Fibroblast of lung (primary cell): ENCODE data around the gene FBXO47. TPM values are rescaled to one million over a fixed set of nuclear protein-coding genes. Genes with fewer than 3 reads are reported as not detected.

Experiments used
- DNase-seq, 2 donors: peaks; one replicate each; pipeline versions ENCODE4 v3.0.0 to v3.0.0-alpha.2; 2010; ENCODE audit warnings: low read depth in 2 of 2
- H2AFZ ChIP-seq: 2 replicates; pipeline ENCODE4 v1.5.1; 2012; ENCODE audit warnings: low read length, control low read depth, inconsistent platforms
- H3K27ac ChIP-seq: 2 replicates; pipeline ENCODE4 v1.5.1; 2011; ENCODE audit warnings: low read length, control low read depth; ENCODE audit not compliant: insufficient read depth
- H3K27me3 ChIP-seq: 2 replicates; pipeline ENCODE4 v1.5.1; 2011; ENCODE audit warnings: mild to moderate bottlenecking, low read length; ENCODE audit not compliant: control insufficient read depth, insufficient read depth
- H3K36me3 ChIP-seq: 2 replicates; pipeline ENCODE4 v1.5.1; 2011; ENCODE audit warnings: low read length; ENCODE audit not compliant: control insufficient read depth, insufficient read depth
- H3K4me1 ChIP-seq: 2 replicates; pipeline ENCODE4 v1.5.1; 2011; ENCODE audit warnings: low read length; ENCODE audit not compliant: control insufficient read depth, insufficient read depth; ENCODE audit errors: extremely low read depth
- H3K4me2 ChIP-seq: 2 replicates; pipeline ENCODE4 v1.5.1; 2011; ENCODE audit warnings: low read length, control low read depth; ENCODE audit not compliant: insufficient read depth; ENCODE audit errors: extremely low read depth
- H3K4me3 ChIP-seq, 4 experiments: fragments of 200-600 bp in 1 of 4; sonication (generic) in 1 of 4; replicated peaks in 1 of 4; 2 replicates each; pipeline ENCODE4 v1.5.1; 2011 to 2016; ENCODE audit warnings: low read length in 4 of 4, low read depth in 3 of 4, mild to moderate bottlenecking in 3 of 4, control low read depth in 2 of 4, inconsistent platforms in 1 of 4, mixed read lengths in 1 of 4; ENCODE audit not compliant: insufficient read depth in 1 of 4; ENCODE audit errors: control extremely low read depth in 1 of 4
- H3K79me2 ChIP-seq: 2 replicates; pipeline ENCODE4 v1.5.1; 2012; ENCODE audit warnings: mild to moderate bottlenecking, low read length, inconsistent platforms; ENCODE audit not compliant: control insufficient read depth, insufficient read depth
- H3K9ac ChIP-seq: 2 replicates; pipeline ENCODE4 v1.5.1; 2011; ENCODE audit warnings: mild to moderate bottlenecking, low read length, control low read depth; ENCODE audit not compliant: insufficient read depth
- H3K9me3 ChIP-seq: 2 replicates; pipeline ENCODE4 v1.5.1; 2012; ENCODE audit warnings: low read depth, low read length; ENCODE audit not compliant: control insufficient read depth, insufficient read depth
- H4K20me1 ChIP-seq: 2 replicates; pipeline ENCODE4 v1.5.1; 2011; ENCODE audit warnings: low read length; ENCODE audit not compliant: control insufficient read depth, insufficient read depth; ENCODE audit errors: extremely low read depth
- EZH2 ChIP-seq: IDR thresholded peaks from 2 replicates; pipeline ENCODE4 v1.5.1; 2012; ENCODE audit warnings: low read length, control low read depth, mild to moderate bottlenecking; ENCODE audit errors: missing control alignments
- polyA plus RNA-seq, 2 donors: library from polyadenylated mRNA; depleted of rRNA in 1 of 2; stranded (reverse) in 1 of 2; unstranded in 1 of 2; fragments of >200 nt; gene quantifications; 2 replicates each; pipeline ENCODE4 v1.2.1, GENCODE V29; 2011 to 2012; ENCODE audit warnings: missing spikeins in 1 of 2
- total RNA-seq: library from RNA; depleted of rRNA; stranded (reverse); fragments of >200 nt; gene quantifications from 2 replicates; pipeline ENCODE4 v1.2.1, GENCODE V29; 2014
- TF ChIP-seq, protein P1 (sequence below), 2 donors: IDR thresholded peaks in 1 of 2; conservative IDR thresholded peaks in 1 of 2; 1 replicate in 1 of 2; 2 replicates in 1 of 2; pipeline ENCODE4 v1.5.1; 2011 to 2012; ENCODE audit warnings: low read length in 2 of 2, control low read depth in 1 of 2, inconsistent platforms in 1 of 2, low read depth in 1 of 2, mild to moderate bottlenecking in 1 of 2

Gene FBXO47
- total and polyA plus RNA-seq, 2 donors (not counting 1 experiment from before 2014, with no cell fraction given): 0.05 to 0.17 TPM

DNA sequence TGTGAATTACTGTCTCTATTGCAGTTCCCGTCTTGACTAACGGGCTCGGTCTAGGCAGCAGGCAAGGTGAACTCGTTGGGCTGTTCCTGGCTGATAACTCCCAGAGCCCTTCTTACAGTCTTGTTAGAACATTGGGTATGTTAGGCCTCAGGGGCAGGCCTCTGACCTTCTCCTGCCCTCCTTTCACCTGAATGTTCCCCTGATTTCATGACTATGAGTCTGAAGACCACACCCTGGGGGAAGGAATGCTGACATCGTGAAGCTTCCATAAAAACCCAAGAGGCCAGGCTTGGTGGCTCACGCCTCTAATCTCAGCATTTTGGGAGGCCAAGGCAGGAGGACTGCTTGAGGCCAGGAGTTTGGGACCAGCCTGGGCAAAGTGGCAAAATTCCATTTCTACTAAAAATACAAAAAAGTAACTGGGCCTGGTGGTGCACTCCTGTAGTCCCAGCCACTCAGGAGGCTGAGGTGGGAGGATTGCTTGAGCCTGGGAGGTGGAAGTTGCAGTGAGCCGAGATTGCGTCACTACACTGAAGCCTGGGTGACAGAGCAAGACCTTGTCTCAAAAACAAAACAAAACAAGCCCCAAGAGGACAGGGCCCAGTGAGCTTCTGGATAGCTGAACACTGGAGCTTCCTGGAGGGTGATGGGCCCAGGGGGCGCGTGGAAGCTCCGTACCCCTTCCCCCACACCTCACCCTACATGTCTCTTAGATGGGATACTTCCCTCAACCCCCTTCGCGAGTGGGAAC lies 47.8 kb upstream of the FBXO47 start:
- H3K9ac ChIP-seq: no peak overlapping the region
- no peaks in the 10 kb centered on the region for H4K20me1 ChIP-seq
- no peaks in the 10 kb centered on the region for H3K27me3 ChIP-seq
- H3K4me2 ChIP-seq: no peak overlapping the region
- no peak overlapping the region for H2AFZ ChIP-seq
- no peak overlapping the region for H3K27ac ChIP-seq
- H3K79me2 ChIP-seq: no peaks in the 10 kb centered on the region
- no peaks in the 10 kb centered on the region for H3K36me3 ChIP-seq
- H3K4me3 ChIP-seq: no peak overlapping the region
- peaks cover 2% of the 10 kb centered on the region for H3K4me1 ChIP-seq
- TF ChIP-seq, protein P1, sequence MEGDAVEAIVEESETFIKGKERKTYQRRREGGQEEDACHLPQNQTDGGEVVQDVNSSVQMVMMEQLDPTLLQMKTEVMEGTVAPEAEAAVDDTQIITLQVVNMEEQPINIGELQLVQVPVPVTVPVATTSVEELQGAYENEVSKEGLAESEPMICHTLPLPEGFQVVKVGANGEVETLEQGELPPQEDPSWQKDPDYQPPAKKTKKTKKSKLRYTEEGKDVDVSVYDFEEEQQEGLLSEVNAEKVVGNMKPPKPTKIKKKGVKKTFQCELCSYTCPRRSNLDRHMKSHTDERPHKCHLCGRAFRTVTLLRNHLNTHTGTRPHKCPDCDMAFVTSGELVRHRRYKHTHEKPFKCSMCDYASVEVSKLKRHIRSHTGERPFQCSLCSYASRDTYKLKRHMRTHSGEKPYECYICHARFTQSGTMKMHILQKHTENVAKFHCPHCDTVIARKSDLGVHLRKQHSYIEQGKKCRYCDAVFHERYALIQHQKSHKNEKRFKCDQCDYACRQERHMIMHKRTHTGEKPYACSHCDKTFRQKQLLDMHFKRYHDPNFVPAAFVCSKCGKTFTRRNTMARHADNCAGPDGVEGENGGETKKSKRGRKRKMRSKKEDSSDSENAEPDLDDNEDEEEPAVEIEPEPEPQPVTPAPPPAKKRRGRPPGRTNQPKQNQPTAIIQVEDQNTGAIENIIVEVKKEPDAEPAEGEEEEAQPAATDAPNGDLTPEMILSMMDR (conservative IDR thresholded peaks at IDR 0.05 in 1 of 2, IDR thresholded peaks at IDR 0.05 in 1 of 2; ENCODE audit: low read depth in 1 of 2, low read length in 2 of 2): no peak
- TF ChIP-seq EZH2: no peak
- DNase-seq: no peak
- no peaks in the 10 kb centered on the region for H3K9me3 ChIP-seq

DNA sequence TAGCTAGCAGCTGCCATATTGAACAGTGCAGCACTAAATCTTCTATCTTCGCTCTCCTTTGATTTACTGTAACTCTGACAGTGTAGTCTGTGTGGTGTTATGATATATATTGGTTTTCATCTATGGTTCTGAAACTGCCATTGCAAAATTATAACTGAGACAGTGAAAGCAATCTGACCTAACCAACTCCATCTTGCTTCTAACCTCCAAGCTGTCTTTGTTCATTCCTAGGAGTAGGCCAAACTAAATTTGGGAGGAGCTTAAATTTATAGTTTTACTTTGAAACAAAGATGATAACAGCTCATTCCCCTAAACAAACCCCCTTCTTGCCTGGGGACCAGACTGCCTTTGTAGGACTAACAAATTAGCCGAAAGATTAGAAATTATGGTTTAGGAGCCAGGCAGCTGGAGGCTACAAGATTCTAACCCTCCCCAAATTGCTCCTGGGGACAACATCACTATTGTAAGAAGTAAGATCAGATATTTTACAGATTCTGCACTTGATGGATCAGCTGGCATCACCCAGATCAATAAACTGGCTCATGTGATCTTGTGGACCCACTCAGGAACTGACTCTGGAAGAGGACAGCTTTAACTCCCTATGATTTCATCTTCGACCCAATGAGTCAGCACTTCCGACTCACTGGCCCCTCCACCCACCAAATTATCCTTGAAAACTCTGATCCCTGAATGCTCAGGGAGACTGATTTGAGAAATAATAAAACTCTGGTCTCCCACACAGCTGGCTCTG lies 47.0 kb upstream of the FBXO47 start:
- no peaks in the 10 kb centered on the region for H3K79me2 ChIP-seq
- no peak overlapping the region for H3K9ac ChIP-seq
- no peak overlapping the region for H2AFZ ChIP-seq
- H3K27ac ChIP-seq: no peak overlapping the region
- peaks cover 2% of the 10 kb centered on the region for H3K4me1 ChIP-seq
- no peak for TF ChIP-seq EZH2
- TF ChIP-seq, protein P1 (conservative IDR thresholded peaks at IDR 0.05 in 1 of 2, IDR thresholded peaks at IDR 0.05 in 1 of 2; ENCODE audit: low read depth in 1 of 2, low read length in 2 of 2): no peak
- H3K27me3 ChIP-seq: no peaks in the 10 kb centered on the region
- DNase-seq: peak; percentile 45 to 73
- no peaks in the 10 kb centered on the region for H4K20me1 ChIP-seq
- no peaks in the 10 kb centered on the region for H3K36me3 ChIP-seq
- H3K9me3 ChIP-seq: no peaks in the 10 kb centered on the region
- no peak overlapping the region for H3K4me3 ChIP-seq
- H3K4me2 ChIP-seq: no peak overlapping the region

DNA sequence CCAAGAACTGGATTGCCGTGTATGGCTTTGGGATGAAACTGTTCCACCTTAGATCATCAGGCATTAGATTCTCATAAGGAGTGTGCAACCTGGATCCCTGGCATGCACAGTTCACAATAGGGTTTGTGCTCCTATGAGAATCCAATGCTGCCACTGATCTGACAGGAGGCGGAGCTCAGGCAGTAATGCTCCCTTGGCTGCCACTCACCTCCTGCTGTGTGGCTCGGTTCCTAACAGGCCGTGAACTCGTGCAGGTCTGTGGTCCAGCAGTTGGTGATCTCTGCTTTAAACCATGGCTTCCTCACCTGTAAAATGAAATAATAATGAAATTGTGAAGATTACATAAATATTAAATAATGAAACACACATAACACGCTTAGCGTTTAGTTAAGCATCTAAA lies 45.5 kb upstream of the FBXO47 start:
- Histone ChIP-seq H3K79me2 (no peaks in the 10 kb centered on the region), H3K4me1 (peaks cover 2% of the 10 kb centered on the region), H3K27me3 (no peaks in the 10 kb centered on the region), H3K36me3 (no peaks in the 10 kb centered on the region), H3K4me2 (no peak overlapping the region), H3K27ac (no peak overlapping the region), H3K4me3 (no peak overlapping the region), H3K9me3 (no peaks in the 10 kb centered on the region), H4K20me1 (no peaks in the 10 kb centered on the region), H2AFZ (no peak overlapping the region), H3K9ac (no peak overlapping the region)
- TF ChIP-seq, protein P1 (conservative IDR thresholded peaks at IDR 0.05 in 1 of 2, IDR thresholded peaks at IDR 0.05 in 1 of 2; ENCODE audit: low read depth in 1 of 2, low read length in 2 of 2): no peak
- TF ChIP-seq EZH2: no peak
- no peak for DNase-seq
